Body of pancreas (tissue), 4 donors: Measurements from ENCODE around the gene PIGM.

Experiments
- POLR2A ChIP-seq, 3 donors: fragments of 450-650 bp; IDR thresholded peaks; one replicate each; pipeline ENCODE4 v1.6.1; 2016; ENCODE audit warnings: antibody characterized with exemption in 3 of 3, mild to moderate bottlenecking in 2 of 3
- TF ChIP-seq, protein P1 (sequence below), 7 experiments: fragments of 450-650 bp in 4 of 7; fragments of 200-600 bp in 3 of 7; sonication (generic) in 3 of 7; IDR thresholded peaks; one replicate each; pipeline ENCODE4 v1.5.1; 2016 to 2019; ENCODE audit warnings: antibody characterized with exemption in 7 of 7

DNA sequence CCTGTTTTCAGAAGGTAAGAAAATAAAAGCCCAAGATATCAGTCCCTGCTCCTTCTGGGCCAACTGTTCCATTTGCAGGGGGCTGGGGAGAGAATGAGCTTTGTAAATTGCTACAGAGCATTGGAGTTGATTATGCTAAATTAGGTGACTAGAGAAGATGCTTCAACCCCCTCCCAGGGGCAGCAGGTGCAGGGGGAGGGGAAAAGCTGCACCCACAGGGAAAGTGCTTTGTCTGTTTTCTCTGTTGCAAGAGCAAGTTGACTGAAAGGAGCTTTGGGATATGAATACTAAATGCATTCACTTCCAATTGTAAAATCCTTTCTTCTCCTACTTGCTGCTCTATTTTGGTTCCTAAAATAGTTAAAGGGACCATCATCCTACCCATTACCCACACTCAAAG is 16.5 kb upstream of the PIGM start:
- TF ChIP-seq, protein P1, sequence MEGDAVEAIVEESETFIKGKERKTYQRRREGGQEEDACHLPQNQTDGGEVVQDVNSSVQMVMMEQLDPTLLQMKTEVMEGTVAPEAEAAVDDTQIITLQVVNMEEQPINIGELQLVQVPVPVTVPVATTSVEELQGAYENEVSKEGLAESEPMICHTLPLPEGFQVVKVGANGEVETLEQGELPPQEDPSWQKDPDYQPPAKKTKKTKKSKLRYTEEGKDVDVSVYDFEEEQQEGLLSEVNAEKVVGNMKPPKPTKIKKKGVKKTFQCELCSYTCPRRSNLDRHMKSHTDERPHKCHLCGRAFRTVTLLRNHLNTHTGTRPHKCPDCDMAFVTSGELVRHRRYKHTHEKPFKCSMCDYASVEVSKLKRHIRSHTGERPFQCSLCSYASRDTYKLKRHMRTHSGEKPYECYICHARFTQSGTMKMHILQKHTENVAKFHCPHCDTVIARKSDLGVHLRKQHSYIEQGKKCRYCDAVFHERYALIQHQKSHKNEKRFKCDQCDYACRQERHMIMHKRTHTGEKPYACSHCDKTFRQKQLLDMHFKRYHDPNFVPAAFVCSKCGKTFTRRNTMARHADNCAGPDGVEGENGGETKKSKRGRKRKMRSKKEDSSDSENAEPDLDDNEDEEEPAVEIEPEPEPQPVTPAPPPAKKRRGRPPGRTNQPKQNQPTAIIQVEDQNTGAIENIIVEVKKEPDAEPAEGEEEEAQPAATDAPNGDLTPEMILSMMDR (IDR thresholded peaks at IDR 0.05), result no peak
- no peak for TF ChIP-seq POLR2A (IDR thresholded peaks at IDR 0.05)
